AG04450 (cell line): ENCODE results near the gene ZCCHC2. TPM values are rescaled to one million over a fixed set of nuclear protein-coding genes. Genes with fewer than 3 reads are reported as not detected.

Source experiments
- CTCF ChIA-PET: fragments of 300-600, 350-600 bp; formaldehyde crosslinking; extraction: SDS; loops from one replicate; lab custom pipeline; 2022; ENCODE audit warnings: antibody characterized with exemption, inconsistent platforms; lab: Charles Lee
- POLR2A ChIA-PET: fragments of 350-600 bp; formaldehyde crosslinking; extraction: SDS; loops from one replicate; lab custom pipeline; 2021; ENCODE audit warnings: antibody characterized with exemption, inconsistent platforms; lab: Yijun Ruan, JAX
- DNase-seq: peaks from one replicate; pipeline ENCODE4 v3.0.0-alpha.2; 2011; ENCODE audit warnings: low read depth, low spot score
- H3K27ac ChIP-seq: one replicate; pipeline ENCODE4 v1.5.1; 2012; ENCODE audit warnings: low read depth, low read length, control low read depth
- H3K27me3 ChIP-seq: one replicate; pipeline ENCODE4 v1.6.0; 2012; ENCODE audit warnings: low read length; ENCODE audit not compliant: control insufficient read depth, insufficient read depth
- H3K4me3 ChIP-seq: 2 replicates; pipeline ENCODE4 v1.5.1; 2011; ENCODE audit warnings: mild to moderate bottlenecking, low read depth, low read length, control low read depth
- H3K9me3 ChIP-seq: 2 replicates; pipeline ENCODE4 v1.5.1; 2012; ENCODE audit warnings: low read length; ENCODE audit not compliant: control insufficient read depth, insufficient read depth
- CTCF ChIP-seq: IDR thresholded peaks from 2 replicates; pipeline ENCODE4 v1.5.1; 2011; ENCODE audit warnings: low read depth, low read length, control low read depth, inconsistent platforms
- polyA plus RNA-seq: library from polyadenylated mRNA; depleted of rRNA; stranded (reverse); fragments of >200 nt; gene quantifications from 2 replicates; pipeline ENCODE4 v1.2.3, GENCODE V29; 2011

The ZCCHC2 gene
- polyA plus RNA-seq, 1 experiment: 5.8 TPM

GRCh38 chr18:62554061-62554815, 31.4 kb downstream of the ZCCHC2 start:
- CTCF ChIA-PET: no interaction called here
- POLR2A ChIA-PET: no interaction called here

GRCh38 chr18:62555135-62555534, 32.3 kb downstream of the ZCCHC2 start:
- H3K27me3 ChIP-seq: no peaks in the 10 kb centered on the region
- TF ChIP-seq CTCF: no peak
- no peak overlapping the region for H3K4me3 ChIP-seq
- no peak for DNase-seq
- H3K27ac ChIP-seq: no peak overlapping the region
- no peaks in the 10 kb centered on the region for H3K9me3 ChIP-seq
- ChIA-PET CTCF (interaction anchor here (0.7 to 3.3 kb wide), 2 partner anchors 29 to 130 kb away, joined by 3 to 20 read pairs; no protein-coding TSS in a partner anchor), POLR2A (no interaction called here)

More at GRCh38 chr18:62554061-62554815, 31.4 kb downstream of the ZCCHC2 start:
- Histone ChIP-seq H3K4me3 (no peak overlapping the region), H3K27ac (no peak overlapping the region), H3K9me3 (no peaks in the 10 kb centered on the region), H3K27me3 (no peaks in the 10 kb centered on the region)
- TF ChIP-seq CTCF: no peak
- DNase-seq: no peak

- ChIA-PET CTCF (interaction anchor here (2.1 to 3.3 kb wide), 2 partner anchors 27 to 30 kb away, joined by 6 to 20 read pairs; no protein-coding TSS in a partner anchor), POLR2A (no interaction called here)
- no peak for TF ChIP-seq CTCF
- Histone ChIP-seq H3K4me3 (no peak overlapping the region), H3K27me3 (no peaks in the 10 kb centered on the region), H3K27ac (no peak overlapping the region), H3K9me3 (no peaks in the 10 kb centered on the region)
- DNase-seq: no peak
Measured at GRCh38 chr18:62556397-62556796, 33.6 kb downstream of the ZCCHC2 start.

- no peak for DNase-seq
- no peak for TF ChIP-seq CTCF
- ChIA-PET CTCF (interaction anchor here (2.1 to 3.3 kb wide), 2 partner anchors 26 to 29 kb away, joined by 6 to 20 read pairs; no protein-coding TSS in a partner anchor), POLR2A (no interaction called here)
- Histone ChIP-seq H3K9me3 (no peaks in the 10 kb centered on the region), H3K4me3 (no peak overlapping the region), H3K27me3 (no peaks in the 10 kb centered on the region), H3K27ac (no peak overlapping the region)
Measured at GRCh38 chr18:62558015-62558663, 35.3 kb downstream of the ZCCHC2 start.

- Histone ChIP-seq H3K27me3 (no peaks in the 10 kb centered on the region), H3K27ac (no peak overlapping the region), H3K4me3 (no peak overlapping the region), H3K9me3 (no peaks in the 10 kb centered on the region)
- TF ChIP-seq CTCF: no peak
- ChIA-PET POLR2A (no interaction called here), CTCF (no interaction called here)
- DNase-seq: no peak
Measured at GRCh38 chr18:62564044-62564443, 41.2 kb downstream of the ZCCHC2 start.
